Measurements from ENCODE around the gene SPATA21.
"Not testable (repeated sequence)": the region's sequence is repeated elsewhere in the genome, so short reads cannot be mapped to it uniquely, and the experiment has no call there.

Gene SPATA21

GRCh38 chr1:16371725-16372124 is 65.5 kb downstream of the SPATA21 start:
- no peak for DNase-seq (ENCODE audit: insufficient read length)
- FAIRE-seq: no peak

DNA sequence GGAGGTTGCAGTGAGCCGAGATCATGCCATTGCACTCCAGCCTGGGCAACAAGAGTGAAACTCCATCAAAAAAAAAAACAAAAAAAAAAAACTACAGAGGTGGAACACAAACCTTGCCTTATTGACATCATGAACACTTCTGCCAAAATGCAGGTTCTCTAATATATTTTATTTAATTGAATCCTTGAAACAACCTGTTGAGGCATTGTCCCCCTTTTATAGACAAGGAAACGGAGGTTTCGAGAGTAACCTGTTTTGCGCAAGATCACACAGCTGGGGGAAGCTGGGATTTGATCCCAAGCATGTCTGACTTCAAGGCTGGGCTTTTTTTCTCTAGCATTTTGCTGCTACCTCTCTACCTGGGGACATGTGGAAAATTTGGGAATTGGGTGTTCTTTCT is 67.4 kb downstream of the SPATA21 start:
- TF ChIP-seq POLR2AphosphoS5 (IDR thresholded peaks at IDR 0.05; ENCODE audit: low read depth, low read length) (no peak), TAF1 (IDR thresholded peaks at IDR 0.05; ENCODE audit: borderline replicate concordance, low read depth, low read length) (no peak), POLR2A (IDR thresholded peaks at IDR 0.05; ENCODE audit: low read depth, low read length) (no peak)
- no peak for FAIRE-seq
- no peak for DNase-seq (ENCODE audit: insufficient read length)

More at GRCh38 chr1:16371725-16372124, 65.5 kb downstream of the SPATA21 start:
- TF ChIP-seq TAF1 (IDR thresholded peaks at IDR 0.05; ENCODE audit: borderline replicate concordance, low read depth, low read length): no peak
- TF ChIP-seq POLR2A (IDR thresholded peaks at IDR 0.05; ENCODE audit: low read depth, low read length): no peak
- TF ChIP-seq POLR2AphosphoS5 (IDR thresholded peaks at IDR 0.05; ENCODE audit: low read depth, low read length): no peak

DNA sequence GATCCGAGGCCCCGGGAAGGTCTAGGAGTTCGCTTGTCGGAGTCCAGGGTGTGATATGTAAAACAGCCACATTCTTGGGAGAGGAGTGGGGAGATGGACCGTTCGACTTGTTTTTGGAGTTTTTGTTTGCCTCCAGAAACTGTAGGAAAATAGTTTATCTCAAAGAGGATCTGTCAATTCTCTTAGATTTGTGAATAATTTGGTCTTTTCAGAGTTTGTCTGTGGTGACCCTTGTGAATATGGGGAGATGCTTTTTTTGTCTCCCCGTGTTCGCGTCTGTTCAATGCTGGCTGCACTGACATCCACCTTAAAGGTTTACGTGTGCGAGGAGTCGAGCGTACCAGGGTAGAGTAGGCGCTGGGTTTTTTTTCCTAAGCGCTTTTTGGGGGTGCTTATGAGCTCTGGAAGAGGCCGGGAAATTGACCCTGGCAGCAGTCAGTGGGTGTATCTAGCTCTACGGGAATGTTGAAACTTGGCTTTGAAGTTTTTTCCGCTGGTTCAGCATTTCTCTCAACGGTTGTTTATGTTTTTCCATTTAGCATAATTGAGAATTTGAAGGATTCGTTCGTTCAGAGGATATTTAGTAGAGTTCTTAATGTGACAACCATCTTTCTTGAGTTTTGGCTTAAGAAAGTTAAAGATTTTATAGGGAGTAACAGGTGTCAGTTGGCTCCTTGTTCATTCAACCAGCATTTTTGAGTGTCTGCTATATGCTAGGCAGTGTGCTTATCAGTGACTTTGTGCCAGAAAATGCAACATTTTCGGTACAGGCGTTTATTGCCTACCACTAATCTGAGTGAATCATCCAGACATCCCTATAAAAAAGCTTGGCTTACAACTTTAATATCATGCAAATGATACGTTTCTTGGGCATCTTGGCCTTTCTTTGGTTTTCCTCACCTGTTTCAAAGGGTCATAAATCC is 69.0 kb downstream of the SPATA21 start:
- TF ChIP-seq POLR2A (IDR thresholded peaks at IDR 0.05; ENCODE audit: low read depth, low read length) (no peak; the same call in 1 of the 2 replicates), TAF1 (IDR thresholded peaks at IDR 0.05; ENCODE audit: borderline replicate concordance, low read depth, low read length) (no peak), POLR2AphosphoS5 (IDR thresholded peaks at IDR 0.05; ENCODE audit: low read depth, low read length) (no peak)
- DNase-seq (ENCODE audit: insufficient read length) (no peak), FAIRE-seq (no peak)

DNA sequence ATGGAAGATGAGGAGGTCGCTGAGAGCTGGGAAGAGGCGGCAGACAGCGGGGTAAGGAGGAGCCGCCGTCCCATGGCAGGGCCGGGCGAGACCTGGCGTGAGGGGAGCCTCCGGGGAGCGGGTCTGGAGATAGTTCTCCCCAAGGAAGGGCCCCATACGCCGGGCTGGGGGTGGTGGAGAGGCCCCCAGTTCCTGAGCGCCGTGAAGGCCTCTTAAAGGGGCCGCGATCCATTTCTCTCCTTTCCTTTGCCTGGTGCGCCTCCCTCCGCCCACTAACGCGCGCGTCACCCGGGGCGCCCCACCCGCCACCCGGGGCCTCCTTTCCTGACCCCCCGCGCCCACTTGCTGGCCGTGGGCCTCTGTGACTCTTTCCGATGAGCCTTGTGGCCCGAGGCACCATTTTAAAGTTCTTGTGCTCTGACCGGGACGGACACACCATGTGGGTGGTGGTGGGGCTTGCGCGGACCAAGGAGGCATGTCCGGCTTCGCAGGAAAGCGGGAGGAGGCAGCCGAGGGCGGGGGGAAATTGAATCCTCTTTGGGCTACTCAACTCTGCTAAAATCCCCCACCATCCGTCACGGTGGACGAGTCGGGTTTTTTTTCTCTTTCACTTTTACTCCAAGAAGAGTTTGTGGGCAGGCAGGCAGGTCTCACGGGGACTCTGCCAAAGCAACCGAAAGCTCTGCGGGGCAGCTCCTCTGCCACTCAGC is 69.8 kb downstream of the SPATA21 start:
- TF ChIP-seq POLR2AphosphoS5 (IDR thresholded peaks at IDR 0.05; ENCODE audit: low read depth, low read length) (peak; percentile 68), TAF1 (IDR thresholded peaks at IDR 0.05; ENCODE audit: borderline replicate concordance, low read depth, low read length) (no peak; the same call in 1 of the 2 replicates), POLR2A (IDR thresholded peaks at IDR 0.05; ENCODE audit: low read depth, low read length) (peak; percentile 73; the same call in 1 of the 2 replicates)
- peak; percentile 53 for FAIRE-seq
- peak; percentile 64 for DNase-seq (ENCODE audit: insufficient read length)

- FAIRE-seq: peak; percentile 95
- peak; percentile 77 for DNase-seq (ENCODE audit: insufficient read length)
- TF ChIP-seq POLR2AphosphoS5 (IDR thresholded peaks at IDR 0.05; ENCODE audit: low read depth, low read length) (no peak), TAF1 (IDR thresholded peaks at IDR 0.05; ENCODE audit: borderline replicate concordance, low read depth, low read length) (no peak), POLR2A (IDR thresholded peaks at IDR 0.05; ENCODE audit: low read depth, low read length) (no peak)
These were observed 70.4 kb downstream of the SPATA21 start, which contains the start of gene SZRD1 for GRCh38 chr1:16366722-16367257. Gene SZRD1, plus strand, starts transcription at chr1:16367242. Its CDS starts 16 bp downstream, at chr1:16367258.

DNA sequence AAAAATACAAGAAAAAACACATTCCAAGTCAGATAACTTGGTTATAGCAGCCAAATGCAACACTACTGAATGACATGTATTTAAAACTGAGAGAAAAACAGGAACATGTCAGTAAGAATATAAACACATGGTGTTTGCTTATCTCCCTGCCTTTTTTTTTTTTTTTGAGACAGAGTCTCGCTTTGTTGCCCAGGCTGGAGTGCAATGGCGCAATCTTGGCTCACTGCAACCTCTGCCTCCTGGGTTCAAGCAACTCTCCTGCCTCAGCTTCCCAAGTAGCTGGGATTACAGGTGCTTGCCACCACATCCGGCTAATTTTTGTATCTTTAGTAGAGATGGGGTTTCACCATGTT is 72.1 kb downstream of the SPATA21 start:
- not testable (repeated sequence) for DNase-seq (ENCODE audit: insufficient read length); FAIRE-seq

DNA sequence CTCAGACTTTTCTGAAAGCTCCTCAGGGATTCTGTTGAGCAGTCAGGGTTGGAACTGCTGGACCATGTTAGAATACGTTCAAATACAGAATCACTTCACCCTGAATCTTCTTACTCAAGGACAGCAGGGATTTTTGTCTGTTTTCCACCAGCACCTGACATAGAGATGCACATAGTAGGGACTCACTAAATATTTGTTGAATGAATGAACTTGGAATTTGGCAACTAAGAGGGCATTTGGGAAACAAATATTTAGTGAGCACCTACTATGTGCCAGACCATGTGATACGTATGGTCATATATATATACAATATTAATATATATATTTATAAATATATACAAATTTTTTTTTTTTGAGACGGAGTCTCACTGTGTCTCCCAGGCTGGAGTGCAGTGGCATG is 80.4 kb downstream of the SPATA21 start:
- FAIRE-seq (no peak), DNase-seq (ENCODE audit: insufficient read length) (no peak)
- TF ChIP-seq TAF1 (IDR thresholded peaks at IDR 0.05; ENCODE audit: borderline replicate concordance, low read depth, low read length) (no peak), POLR2AphosphoS5 (IDR thresholded peaks at IDR 0.05; ENCODE audit: low read depth, low read length) (no peak), POLR2A (IDR thresholded peaks at IDR 0.05; ENCODE audit: low read depth, low read length) (no peak)

DNA sequence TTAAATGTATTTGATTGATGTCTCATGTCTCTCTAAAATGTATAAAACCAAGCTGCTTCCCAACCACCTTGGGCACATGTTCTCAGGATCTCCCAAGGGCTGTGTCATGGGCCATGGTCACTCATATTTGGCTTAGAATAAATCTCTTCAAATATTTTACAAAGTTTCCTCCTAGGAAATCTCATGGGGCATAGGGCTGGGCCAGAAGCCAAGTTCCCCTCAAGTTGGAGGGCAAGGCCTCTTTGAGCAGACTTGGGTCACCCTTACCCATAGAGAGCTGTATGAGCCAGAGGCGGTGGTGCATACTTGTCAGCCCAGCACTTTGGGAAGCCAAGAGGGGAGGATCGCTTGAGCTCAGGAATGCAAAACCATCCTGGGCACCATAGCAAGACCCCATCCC is 82.6 kb downstream of the SPATA21 start:
- FAIRE-seq (no peak), DNase-seq (ENCODE audit: insufficient read length) (no peak)
- TF ChIP-seq POLR2A (IDR thresholded peaks at IDR 0.05; ENCODE audit: low read depth, low read length) (no peak), TAF1 (IDR thresholded peaks at IDR 0.05; ENCODE audit: borderline replicate concordance, low read depth, low read length) (no peak), POLR2AphosphoS5 (IDR thresholded peaks at IDR 0.05; ENCODE audit: low read depth, low read length) (no peak)

DNA sequence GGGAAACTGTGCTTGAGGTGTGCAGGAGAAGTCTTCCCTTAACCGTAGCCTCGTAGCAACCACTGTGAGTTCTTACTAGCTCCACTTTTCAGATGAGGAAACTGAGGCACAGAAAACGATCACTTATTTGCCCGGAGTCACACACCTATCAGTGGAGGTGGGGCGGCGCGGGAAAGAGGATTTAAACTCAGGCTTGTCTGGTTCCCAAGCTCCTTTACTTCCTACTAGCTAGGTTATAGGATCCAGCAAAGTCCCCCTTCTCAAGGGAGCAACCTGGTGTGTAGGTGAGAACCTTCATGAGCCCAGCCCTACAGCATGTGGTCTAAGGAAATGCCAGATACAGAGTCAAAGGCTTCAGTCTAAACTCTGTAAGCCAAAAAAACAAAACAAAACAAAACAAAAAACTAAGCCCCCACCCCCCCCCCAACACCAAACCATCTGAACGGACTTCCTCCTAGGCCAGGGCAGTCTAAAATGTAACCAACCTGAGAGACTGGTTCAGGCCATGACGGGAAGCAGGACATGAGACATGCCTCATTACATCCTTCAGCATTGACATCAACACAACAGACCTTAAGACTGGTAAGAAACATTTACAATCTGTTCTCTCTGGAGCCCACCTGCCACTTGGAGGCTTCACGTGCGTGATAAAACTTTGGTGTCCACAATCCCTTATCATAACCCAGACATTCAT is 84.2 kb downstream of the SPATA21 start:
- DNase-seq (ENCODE audit: insufficient read length) (no peak), FAIRE-seq (peak; percentile 50)
- TF ChIP-seq POLR2A (IDR thresholded peaks at IDR 0.05; ENCODE audit: low read depth, low read length): no peak
- no peak for TF ChIP-seq TAF1 (IDR thresholded peaks at IDR 0.05; ENCODE audit: borderline replicate concordance, low read depth, low read length)
- TF ChIP-seq POLR2AphosphoS5 (IDR thresholded peaks at IDR 0.05; ENCODE audit: low read depth, low read length): no peak

DNA sequence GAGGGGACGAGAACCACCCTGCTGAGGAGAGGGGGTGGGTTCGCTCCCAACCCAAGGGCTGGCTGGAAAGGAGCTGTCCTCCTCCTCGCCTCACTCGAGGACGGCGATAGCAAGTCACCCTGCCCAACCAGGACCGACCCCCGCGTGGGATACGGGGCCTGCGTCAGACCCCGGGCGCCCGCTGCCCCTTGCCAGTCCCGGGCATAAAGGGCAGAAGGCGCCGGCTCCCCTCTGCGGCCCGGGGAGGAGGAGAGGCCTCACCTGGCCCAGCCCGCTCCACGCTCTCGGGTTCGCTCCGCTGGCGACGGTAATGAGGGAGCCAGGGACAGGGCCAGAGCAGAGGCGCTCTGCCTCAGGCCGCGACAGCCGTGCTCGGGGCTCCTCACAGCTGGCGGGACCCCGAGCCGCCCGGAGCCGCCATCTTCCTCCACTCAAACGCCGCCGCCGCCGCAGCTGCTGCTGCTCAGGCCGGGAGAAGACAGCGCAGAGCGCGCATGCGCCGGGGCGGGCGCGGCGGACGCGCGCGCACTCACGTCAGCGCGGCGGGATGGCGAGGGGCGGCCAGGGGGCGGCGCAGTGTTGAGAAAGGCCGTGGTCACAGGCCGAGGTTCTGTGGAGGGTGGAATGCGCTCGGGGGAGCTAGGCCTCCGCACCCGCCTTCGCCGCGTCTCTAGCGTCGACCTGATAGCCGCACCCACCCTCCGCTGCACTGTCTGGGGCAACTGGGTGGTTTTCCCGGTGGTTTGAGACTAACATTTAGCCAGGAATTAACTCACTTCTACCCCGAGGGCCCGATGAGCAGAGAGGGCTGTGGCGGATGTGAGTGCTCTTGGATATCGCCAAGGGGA is 85.0 kb downstream of the SPATA21 start, which contains the start of gene FBXO42:
FBXO42 (minus strand) TSS at position 487 of the 848 bp plus-strand sequence. CDS start 37,062 bp downstream, outside the sequence.
- peak; percentile 86 for DNase-seq (ENCODE audit: insufficient read length)
- peak; percentile 98 for FAIRE-seq
- peak; percentile 93 for TF ChIP-seq POLR2A (IDR thresholded peaks at IDR 0.05; ENCODE audit: low read depth, low read length)
- TF ChIP-seq POLR2AphosphoS5 (IDR thresholded peaks at IDR 0.05; ENCODE audit: low read depth, low read length): peak; percentile 87
- peak; percentile 82 for TF ChIP-seq TAF1 (IDR thresholded peaks at IDR 0.05; ENCODE audit: borderline replicate concordance, low read depth, low read length)
